ENCODE data around the gene C1QTNF6. TPM values are rescaled to one million over a fixed set of nuclear protein-coding genes. Genes with fewer than 3 reads are reported as not detected.

The C1QTNF6 gene
- total RNA-seq, 1 experiment from 2014 or later, result 6.3 TPM

- DNase-seq (ENCODE audit: low spot score), result no peak
- H3K9me3 ChIP-seq (ENCODE audit: low read depth, low read length, poor library complexity, severe bottlenecking), result no peaks in the 10 kb centered on the region
- no peaks in the 10 kb centered on the region for H3K36me3 ChIP-seq (ENCODE audit: insufficient read depth, low read length, poor library complexity, severe bottlenecking)
- TF ChIP-seq EZH2 (IDR thresholded peaks at IDR 0.05; ENCODE audit: borderline replicate concordance, low read depth, low read length, poor library complexity, severe bottlenecking) (no peak), CTCF (conservative IDR thresholded peaks at IDR 0.05; ENCODE audit: low read depth, low read length) (no peak)
- no peak overlapping the region for H3K27ac ChIP-seq (ENCODE audit: low read depth, low read length, poor library complexity, severe bottlenecking)
- H3K4me3 ChIP-seq (ENCODE audit: low read depth, low read length, poor library complexity, severe bottlenecking), result no peak overlapping the region
- POLR2A ChIA-PET (ENCODE audit: low non-redundant PET), result no interaction called here
- BruUV-seq (replicated peaks), result no TSS peak
- H3K27me3 ChIP-seq (replicated peaks; ENCODE audit: insufficient read depth, low read depth, low read length, poor library complexity), result no peaks in the 10 kb centered on the region
- CTCF ChIA-PET, result no interaction called here
- intact Hi-C loops (cut with micrococcal nuclease; ENCODE audit: unreplicated experiment), result no loop called here
- H3K4me1 ChIP-seq (ENCODE audit: insufficient read depth, low read length, poor library complexity, severe bottlenecking), result no peaks in the 10 kb centered on the region
Observed at GRCh38 chr22:37178350-37179125, 9.5 kb downstream of the C1QTNF6 start.

GRCh38 chr22:37177755-37178154 is 10.3 kb downstream of the C1QTNF6 start:
- no peaks in the 10 kb centered on the region for H3K36me3 ChIP-seq (ENCODE audit: insufficient read depth, low read length, poor library complexity, severe bottlenecking)
- intact Hi-C loops (cut with micrococcal nuclease; ENCODE audit: unreplicated experiment), result no loop called here
- H3K9me3 ChIP-seq (ENCODE audit: low read depth, low read length, poor library complexity, severe bottlenecking), result no peaks in the 10 kb centered on the region
- no peak overlapping the region for H3K27ac ChIP-seq (ENCODE audit: low read depth, low read length, poor library complexity, severe bottlenecking)
- H3K4me3 ChIP-seq (ENCODE audit: low read depth, low read length, poor library complexity, severe bottlenecking), result no peak overlapping the region
- BruUV-seq (replicated peaks), result no TSS peak
- no peaks in the 10 kb centered on the region for H3K27me3 ChIP-seq (replicated peaks; ENCODE audit: insufficient read depth, low read depth, low read length, poor library complexity)
- TF ChIP-seq CTCF (conservative IDR thresholded peaks at IDR 0.05; ENCODE audit: low read depth, low read length) (no peak), EZH2 (IDR thresholded peaks at IDR 0.05; ENCODE audit: borderline replicate concordance, low read depth, low read length, poor library complexity, severe bottlenecking) (no peak)
- CTCF ChIA-PET, result no interaction called here
- no peaks in the 10 kb centered on the region for H3K4me1 ChIP-seq (ENCODE audit: insufficient read depth, low read length, poor library complexity, severe bottlenecking)
- no peak for DNase-seq (ENCODE audit: low spot score)
- POLR2A ChIA-PET (ENCODE audit: low non-redundant PET), result no interaction called here

GRCh38 chr22:37177221-37177620 is 10.8 kb downstream of the C1QTNF6 start:
- Histone ChIP-seq H3K4me3 (ENCODE audit: low read depth, low read length, poor library complexity, severe bottlenecking) (no peak overlapping the region), H3K36me3 (ENCODE audit: insufficient read depth, low read length, poor library complexity, severe bottlenecking) (no peaks in the 10 kb centered on the region), H3K9me3 (ENCODE audit: low read depth, low read length, poor library complexity, severe bottlenecking) (no peaks in the 10 kb centered on the region), H3K27me3 (replicated peaks; ENCODE audit: insufficient read depth, low read depth, low read length, poor library complexity) (no peaks in the 10 kb centered on the region), H3K4me1 (ENCODE audit: insufficient read depth, low read length, poor library complexity, severe bottlenecking) (no peaks in the 10 kb centered on the region), H3K27ac (ENCODE audit: low read depth, low read length, poor library complexity, severe bottlenecking) (no peak overlapping the region)
- TF ChIP-seq CTCF (conservative IDR thresholded peaks at IDR 0.05; ENCODE audit: low read depth, low read length) (no peak), EZH2 (IDR thresholded peaks at IDR 0.05; ENCODE audit: borderline replicate concordance, low read depth, low read length, poor library complexity, severe bottlenecking) (no peak)
- DNase-seq (ENCODE audit: low spot score), result no peak
- ChIA-PET CTCF (no interaction called here), POLR2A (ENCODE audit: low non-redundant PET) (no interaction called here)
- no TSS peak for BruUV-seq (replicated peaks)
- intact Hi-C loops (cut with micrococcal nuclease; ENCODE audit: unreplicated experiment), result no loop called here

All from A673 (cell line).